HepG2 (cell line): ENCODE measurements around the gene IGSF8. TPM values are rescaled to one million over a fixed set of nuclear protein-coding genes. Genes with fewer than 3 reads are reported as not detected.
A peak's percentile ranks its signal among the peaks of the same experiment; 100 is the strongest.

Source experiments
- ATAC-seq: fragments of 200-7000 bp; cut with Tn5 transposase; 3 replicates; pipeline ENCODE4 v1.9.1; 2020; ENCODE audit warnings: mild to moderate bottlenecking, moderate library complexity
- BruUV-seq: library from RNA; stranded (reverse); fragments of 400-500 nt; replicated peaks from 2 replicates; lab custom pipeline; 2021; lab: Mats Ljungman, UMichigan
- CTCF ChIA-PET: fragments of 300-600 bp; formaldehyde crosslinking; extraction: SDS; loops from one replicate; lab custom pipeline; 2021; ENCODE audit warnings: low total read pairs, inconsistent platforms, low intra/inter-chr PET ratio; lab: Yijun Ruan, JAX
- POLR2A ChIA-PET: fragments of 350-600 bp; sonication (Branson Sonifier 250); formaldehyde crosslinking; loops from one replicate; lab custom pipeline; 2020; ENCODE audit warnings: antibody characterized with exemption, inconsistent platforms; lab: Yijun Ruan, JAX
- DNase-seq: peaks from one replicate; pipeline ENCODE4 v3.0.0-alpha.2; 2015; ENCODE audit warnings: low spot score
- FAIRE-seq: peaks from 3 replicates; lab custom pipeline; 2011; peaks lifted over from hg19 to GRCh38; lab: Jason Lieb, UNC
- H2AFZ ChIP-seq: one replicate; pipeline ENCODE4 v1.6.1; 2011; ENCODE audit warnings: low read length, inconsistent platforms
- H3K27ac ChIP-seq: fragments of 300-600 bp; 3 replicates; pipeline ENCODE4 v1.8.0; 2011; ENCODE audit warnings: mixed run types, mild to moderate bottlenecking, mixed read lengths, low read length, inconsistent platforms; ENCODE audit not compliant: insufficient read depth; ENCODE audit errors: extremely low read length
- H3K27me3 ChIP-seq, 2 experiments: fragments of 200-600 bp in 1 of 2; 2 replicates in 1 of 2; 3 replicates in 1 of 2; pipeline versions ENCODE4 v1.6.0 to v1.8.0; 2011; ENCODE audit warnings: low read length in 2 of 2, mild to moderate bottlenecking in 2 of 2, moderate library complexity in 2 of 2, inconsistent platforms in 1 of 2; ENCODE audit not compliant: insufficient read depth in 2 of 2, control insufficient read depth in 1 of 2
- H3K36me3 ChIP-seq, 2 experiments: fragments of 200-600 bp in 1 of 2; replicated peaks in 1 of 2; 2 replicates in 1 of 2; 3 replicates in 1 of 2; pipeline versions ENCODE4 v1.5.1 to v1.8.0; 2011; ENCODE audit warnings: low read length in 2 of 2, inconsistent platforms in 1 of 2; ENCODE audit not compliant: insufficient read depth in 2 of 2, control insufficient read depth in 1 of 2
- H3K4me1 ChIP-seq: 2 replicates; pipeline ENCODE4 v1.5.1; 2012; ENCODE audit warnings: low read length, inconsistent platforms; ENCODE audit not compliant: insufficient read depth
- H3K4me2 ChIP-seq: 2 replicates; pipeline ENCODE4 v1.6.0; 2011; ENCODE audit warnings: low read depth, low read length, inconsistent platforms
- H3K4me3 ChIP-seq, 3 experiments: fragments of 200-600 bp in 1 of 3; sonication (generic), shearing (Covaris generic) in 1 of 3; replicated peaks in 1 of 3; 2 replicates each; pipeline ENCODE4 v1.5.1; 2011 to 2016; ENCODE audit warnings: low read length in 3 of 3, inconsistent platforms in 2 of 3, low read depth in 2 of 3, mild to moderate bottlenecking in 2 of 3, control low read depth in 1 of 3, mixed read lengths in 1 of 3; ENCODE audit not compliant: insufficient read depth in 1 of 3
- H3K79me2 ChIP-seq: one replicate; pipeline ENCODE4 v1.6.1; 2011; ENCODE audit warnings: low read length, inconsistent platforms; ENCODE audit not compliant: insufficient read depth
- H3K9ac ChIP-seq: 2 replicates; pipeline ENCODE4 v1.6.0; 2011; ENCODE audit warnings: mild to moderate bottlenecking, low read depth, low read length, inconsistent platforms; ENCODE audit not compliant: insufficient read depth
- H3K9me3 ChIP-seq: 2 replicates; pipeline ENCODE4 v1.5.1; 2012; ENCODE audit warnings: mild to moderate bottlenecking, low read length
- H4K20me1 ChIP-seq: 2 replicates; pipeline ENCODE4 v1.6.0; 2011; ENCODE audit warnings: inconsistent platforms, mild to moderate bottlenecking, low read length, moderate library complexity; ENCODE audit not compliant: insufficient read depth
- ZNF331 ChIP-seq: sonication (generic); formaldehyde crosslinking; IDR thresholded peaks from 2 replicates; pipeline ENCODE4 v1.4.0; 2020; ENCODE audit warnings: missing genetic modification reagents
- ZNF646 ChIP-seq: sonication (generic); formaldehyde crosslinking; IDR thresholded peaks from 2 replicates; pipeline ENCODE4 v1.9.0; 2021; ENCODE audit warnings: mild to moderate bottlenecking, missing genetic modification reagents
- WGBS: methylation state at CpG from one replicate; pipeline ENCODE4 v1.1.6; 2017; ENCODE audit warnings: low lambda C conversion rate; 5-methylcytosine and 5-hydroxymethylcytosine counted together
- in situ Hi-C: cut with HindIII; loops from 2 replicates; pipeline ENCODE4 v1.10.0; 2017; ENCODE audit warnings: low pct_unique_long_range_greater_than_20kb; ENCODE audit not compliant: extremely low pct_ligation_motif_present
- intact Hi-C: fragments of 100-400 bp; cut with micrococcal nuclease; formaldehyde crosslinking; loops from one replicate; pipeline ENCODE4 v1.10.0; 2022; ENCODE audit not compliant: unreplicated experiment
- polyA plus RNA-seq, 8 experiments: library from polyadenylated mRNA; depleted of rRNA in 3 of 8; stranded (reverse) in 7 of 8; unstranded in 1 of 8; fragments of >200 nt; fragmentation: Illumina TruSeq in 4 of 8; extraction: Trizol in 4 of 8; gene quantifications; 2 replicates each; pipeline versions ENCODE4 v1.2.1 to v1.2.3, GENCODE V29; 2011 to 2016; ENCODE audit warnings: low read depth in 4 of 8, missing spikeins in 1 of 8, mixed read lengths in 1 of 8; ENCODE audit not compliant: insufficient read depth in 1 of 8
- total RNA-seq, 5 experiments: library from RNA; depleted of rRNA; stranded (reverse); fragments of >200 nt; fragmentation: Illumina TruSeq; extraction: Trizol; gene quantifications; 2 replicates each; pipeline ENCODE4 v1.2.3, GENCODE V29; 2016; ENCODE audit warnings: low read depth in 1 of 5

IGSF8 gene
- total and polyA plus RNA-seq, 2 of the 13 experiments (the other 11 are each of a cell fraction or from before 2014, with no cell fraction given): 24.0 to 41.0 TPM

DNA sequence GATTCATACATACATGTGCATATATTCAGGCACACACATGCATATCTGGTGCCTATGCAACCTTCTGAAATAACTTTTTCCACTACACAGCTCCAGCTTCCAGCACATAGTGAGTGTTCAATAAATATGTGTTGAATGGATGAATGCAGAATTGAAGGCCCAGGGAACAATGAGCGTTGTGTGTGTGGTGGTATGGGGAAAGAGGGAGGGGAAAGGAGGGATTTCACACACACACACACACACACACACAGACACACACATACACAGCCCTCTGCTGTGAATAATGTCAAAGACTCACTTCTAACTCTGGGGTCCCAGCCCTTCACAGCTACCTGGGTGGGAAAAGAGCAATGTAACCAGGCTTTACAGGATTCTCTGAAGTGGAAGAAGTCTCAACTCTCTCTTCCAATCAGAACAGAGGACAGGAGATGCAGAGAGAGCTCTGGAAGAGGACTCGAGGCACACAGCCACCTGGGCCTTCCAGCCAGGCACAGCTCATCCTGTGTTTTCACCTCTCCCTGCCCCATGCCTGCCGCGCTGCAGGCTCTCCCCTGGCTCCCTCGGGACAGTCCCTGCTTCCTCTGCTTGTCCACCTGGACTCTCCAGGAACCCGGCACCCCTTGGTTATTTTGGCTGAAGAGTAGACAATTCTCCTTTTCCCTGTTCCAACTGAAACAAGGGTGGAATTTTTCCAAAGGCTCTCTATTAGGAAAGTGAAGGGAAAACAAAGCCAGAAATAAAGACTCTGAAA is 5.4 kb upstream of the IGSF8 start:
- ChIA-PET CTCF (no interaction called here), POLR2A (no interaction called here)
- Histone ChIP-seq H3K27me3 (no peaks in the 10 kb centered on the region), H3K27ac (no peak overlapping the region), H3K36me3 (no peaks in the 10 kb centered on the region; a peak in 1 of 5 replicates), H3K79me2 (no peaks in the 10 kb centered on the region), H3K9me3 (no peaks in the 10 kb centered on the region), H2AFZ (peak overlapping the region; percentile 39), H3K4me1 (peaks cover 83% of the 10 kb centered on the region), H3K4me3 (no peak overlapping the region), H4K20me1 (no peaks in the 10 kb centered on the region), H3K4me2 (peak overlapping the region; percentile 4; the same call in 1 of the 2 replicates), H3K9ac (peak overlapping the region; percentile 36; the same call in 1 of the 2 replicates)
- WGBS: 21% methylated on average over 6 of the region's 6 CpGs
- BruUV-seq: no TSS peak
- no peak for ATAC-seq
- FAIRE-seq: no peak
- intact Hi-C loops (loop anchor here (5.0 kb wide), 1 partner anchor 273 kb away; no protein-coding TSS in a partner anchor), in situ Hi-C loops (loop anchor here (10.0 kb wide), 1 partner anchor 111 kb away; no protein-coding TSS in a partner anchor)
- TF ChIP-seq ZNF646 (peak; percentile 66), ZNF331 (CRISPR knock-in tag) (no peak)
- no peak for DNase-seq
